ENCODE measurements around the gene LRRTM4.

GRCh38 chr2:76713312-76713711, 808.9 kb downstream of the LRRTM4 start:
- TF ChIP-seq CTCF (IDR thresholded peaks at IDR 0.05) (no peak), POLR2A (IDR thresholded peaks at IDR 0.05) (no peak)

All from vagina (tissue), 2 donors.